Endothelial cell of umbilical vein (primary cell): ENCODE data around the gene TRAP1. TPM values are rescaled to one million over a fixed set of nuclear protein-coding genes. Genes with fewer than 3 reads are reported as not detected.

Experiments
- BruUV-seq: library from RNA; stranded (reverse); fragments of 400-500 nt; replicated peaks from 2 replicates; lab custom pipeline; 2021; lab: Mats Ljungman, UMichigan
- CTCF ChIA-PET: fragments of 300-600, 350-600 bp; sonication (Branson Sonifier 250); formaldehyde crosslinking; loops from one replicate; lab custom pipeline; 2021; ENCODE audit warnings: antibody characterized with exemption, inconsistent platforms; lab: Charles Lee
- POLR2A ChIA-PET: fragments of 300-600, 350-600 bp; sonication (Branson Sonifier 250); formaldehyde crosslinking; loops from one replicate; lab custom pipeline; 2021; ENCODE audit warnings: antibody characterized with exemption, inconsistent platforms; lab: Charles Lee
- DNase-seq: peaks from one replicate; pipeline ENCODE4 v3.0.0-alpha.2; 2011; ENCODE audit warnings: low read depth, low spot score
- FAIRE-seq: peaks from 2 replicates; lab custom pipeline; 2011; peaks lifted over from hg19 to GRCh38; lab: Jason Lieb, UNC
- H2AFZ ChIP-seq: 2 replicates; pipeline ENCODE4 v1.6.0; 2012; ENCODE audit warnings: low read depth, low read length, control low read depth, inconsistent platforms
- H3K27ac ChIP-seq: 2 replicates; pipeline ENCODE4 v1.5.1; 2011; ENCODE audit warnings: low read depth, mild to moderate bottlenecking, control low read depth, low read length, moderate library complexity; ENCODE audit not compliant: insufficient read depth
- H3K27me3 ChIP-seq, 2 experiments: 2 replicates each; pipeline versions ENCODE4 v1.6.0 to v1.6.1; 2011; ENCODE audit warnings: low read length in 2 of 2, mixed read lengths in 1 of 2; ENCODE audit not compliant: control insufficient read depth in 2 of 2, insufficient read depth in 2 of 2
- H3K36me3 ChIP-seq, 2 experiments: 2 replicates in 1 of 2; 3 replicates in 1 of 2; pipeline ENCODE4 v1.5.1; 2011; ENCODE audit warnings: low read length in 2 of 2, mild to moderate bottlenecking in 1 of 2, moderate library complexity in 1 of 2; ENCODE audit not compliant: control insufficient read depth in 2 of 2, insufficient read depth in 2 of 2; ENCODE audit errors: extremely low read depth in 1 of 2
- H3K4me1 ChIP-seq: 3 replicates; pipeline ENCODE4 v1.5.1; 2011; ENCODE audit warnings: mild to moderate bottlenecking, low read length; ENCODE audit not compliant: control insufficient read depth, insufficient read depth; ENCODE audit errors: extremely low read depth
- H3K4me2 ChIP-seq: 2 replicates; pipeline ENCODE4 v1.6.1; 2011; ENCODE audit warnings: low read length, control low read depth, mixed read lengths; ENCODE audit not compliant: insufficient read depth
- H3K4me3 ChIP-seq, 3 experiments: fragments of 200-600 bp in 1 of 3; sonication (generic), shearing (Covaris generic) in 1 of 3; replicated peaks in 1 of 3; 2 replicates each; pipeline ENCODE4 v1.5.1; 2011 to 2016; ENCODE audit warnings: control low read depth in 3 of 3, low read length in 3 of 3, mild to moderate bottlenecking in 2 of 3, inconsistent platforms in 1 of 3, low read depth in 1 of 3, moderate library complexity in 1 of 3; ENCODE audit not compliant: insufficient read depth in 1 of 3
- H3K79me2 ChIP-seq: 2 replicates; pipeline ENCODE4 v1.6.0; 2012; ENCODE audit warnings: low read length, inconsistent platforms; ENCODE audit not compliant: control insufficient read depth, insufficient read depth
- H3K9ac ChIP-seq: replicated peaks from 2 replicates; pipeline ENCODE3; 2011; ENCODE audit warnings: low read length, control low read depth; ENCODE audit not compliant: insufficient read depth; ENCODE audit errors: extremely low read depth
- H3K9me1 ChIP-seq: replicated peaks from 3 replicates; pipeline ENCODE4 v1.6.0; 2011; ENCODE audit warnings: mild to moderate bottlenecking, low read length; ENCODE audit not compliant: control insufficient read depth, insufficient read depth; ENCODE audit errors: extremely low read depth
- H3K9me3 ChIP-seq: replicated peaks from 2 replicates; pipeline ENCODE4 v1.5.1; 2012; ENCODE audit warnings: low read length, inconsistent platforms; ENCODE audit not compliant: control insufficient read depth, insufficient read depth
- H4K20me1 ChIP-seq: replicated peaks from 2 replicates; pipeline ENCODE3; 2011; ENCODE audit warnings: mild to moderate bottlenecking, low read length; ENCODE audit not compliant: control insufficient read depth, insufficient read depth; ENCODE audit errors: extremely low read depth
- EZH2 ChIP-seq: IDR thresholded peaks from 2 replicates; pipeline ENCODE4 v1.6.1; 2012; ENCODE audit warnings: borderline replicate concordance, low read depth, mild to moderate bottlenecking, moderate library complexity, low read length, inconsistent platforms; ENCODE audit not compliant: severe bottlenecking
- FOS ChIP-seq: IDR thresholded peaks from 2 replicates; pipeline ENCODE4 v1.6.1; 2011; ENCODE audit warnings: mild to moderate bottlenecking, low read length, moderate library complexity, borderline replicate concordance; ENCODE audit not compliant: insufficient read depth
- GATA2 ChIP-seq: IDR thresholded peaks from 2 replicates; pipeline ENCODE4 v1.7.0; 2011; ENCODE audit warnings: low read depth, mild to moderate bottlenecking, moderate library complexity, mixed read lengths, low read length; ENCODE audit not compliant: insufficient read length, insufficient read depth
- JUN ChIP-seq: IDR thresholded peaks from 2 replicates; pipeline ENCODE4 v1.6.1; 2011; ENCODE audit warnings: borderline replicate concordance, low read depth; ENCODE audit not compliant: insufficient read length, insufficient read depth
- MYC ChIP-seq: IDR thresholded peaks from one replicate; pipeline ENCODE4 v1.6.1; 2011; ENCODE audit warnings: mild to moderate bottlenecking, low read depth, low read length
- POLR2A ChIP-seq: IDR thresholded peaks from 2 replicates; pipeline ENCODE4 v1.6.1; 2012; ENCODE audit warnings: low read depth, mild to moderate bottlenecking, control low read depth, low read length
- POLR2AphosphoS5 ChIP-seq: IDR thresholded peaks from 2 replicates; pipeline ENCODE4 v1.6.1; 2012; ENCODE audit warnings: low read depth, mild to moderate bottlenecking, control low read depth, low read length, moderate library complexity; ENCODE audit not compliant: insufficient read depth
- dilution Hi-C: fragments of 300-500 bp; cut with MboI; formaldehyde crosslinking; loops from one replicate; pipeline ENCODE4 v1.15.0; 2019; ENCODE audit warnings: low sequenced_read_pairs; ENCODE audit not compliant: extremely low pct_ligation_motif_present
- intact Hi-C: fragments of 100-400 bp; cut with micrococcal nuclease; formaldehyde crosslinking; loops from one replicate; pipeline ENCODE4 v1.10.0; 2022
- polyA plus RNA-seq, 4 experiments: library from polyadenylated mRNA; depleted of rRNA in 3 of 4; stranded (reverse) in 3 of 4; unstranded in 1 of 4; fragments of >200 nt; gene quantifications; 2 replicates each; pipeline versions ENCODE4 v1.2.1 to v1.2.3, GENCODE V29; 2011 to 2012; ENCODE audit warnings: missing spikeins in 1 of 4
- total RNA-seq: library from RNA; stranded (reverse); gene quantifications from 2 replicates; pipeline ENCODE4 v1.2.3, GENCODE V29; 2021
- TF ChIP-seq, protein P1 (sequence below): IDR thresholded peaks from 2 replicates; pipeline ENCODE4 v1.6.1; 2011; ENCODE audit not compliant: insufficient read depth, insufficient read length
- TF ChIP-seq, protein P2 (sequence below), 2 donors: IDR thresholded peaks; 1 replicate in 1 of 2; 2 replicates in 1 of 2; pipeline ENCODE4 v1.5.1; 2011; ENCODE audit warnings: low read length in 2 of 2, mild to moderate bottlenecking in 2 of 2, moderate library complexity in 2 of 2, control low read depth in 1 of 2, inconsistent platforms in 1 of 2, low read depth in 1 of 2; ENCODE audit not compliant: insufficient read depth in 1 of 2; ENCODE audit errors: extremely low read depth in 1 of 2

The TRAP1 gene
- total and polyA plus RNA-seq, 2 donors (not counting 3 experiments of a cell fraction or from before 2014, with no cell fraction given) = 95.6 to 102 TPM

DNA sequence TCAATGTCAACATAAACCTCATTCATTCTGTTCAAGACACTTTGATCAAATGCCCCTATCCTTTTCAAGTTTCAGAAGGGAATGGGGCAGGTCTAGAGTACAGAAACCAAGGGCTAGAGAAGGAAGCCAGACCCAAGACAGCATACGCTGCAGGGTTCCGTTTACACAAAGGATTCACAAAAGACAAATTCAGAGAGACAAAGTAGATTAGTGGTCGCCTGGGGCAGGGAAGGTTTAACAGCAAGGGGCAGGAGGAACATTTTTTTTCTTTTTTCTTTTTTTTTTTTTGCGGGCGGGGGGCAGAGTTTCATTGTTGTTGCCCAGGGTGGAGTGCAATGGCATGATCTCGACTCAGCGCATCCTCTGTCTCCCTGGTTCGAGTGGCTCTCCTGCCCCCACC is 19.9 kb upstream of the TRAP1 start:
- H3K9ac ChIP-seq = no peak overlapping the region
- CTCF ChIA-PET = no interaction called here
- intact Hi-C loops = no loop called here
- FAIRE-seq (no peak), DNase-seq (no peak)
- POLR2A ChIA-PET = no interaction called here
- no peaks in the 10 kb centered on the region for H3K27me3 ChIP-seq
- peaks cover 11 to 55% of the 10 kb centered on the region in 2 experiments for H3K36me3 ChIP-seq
- H3K4me2 ChIP-seq = no peak overlapping the region
- H3K9me1 ChIP-seq = no peaks in the 10 kb centered on the region
- dilution Hi-C loops = no loop called here
- no peak overlapping the region for H3K4me3 ChIP-seq
- no peak overlapping the region for H3K27ac ChIP-seq
- H3K79me2 ChIP-seq = no peaks in the 10 kb centered on the region
- TF ChIP-seq, protein P1, sequence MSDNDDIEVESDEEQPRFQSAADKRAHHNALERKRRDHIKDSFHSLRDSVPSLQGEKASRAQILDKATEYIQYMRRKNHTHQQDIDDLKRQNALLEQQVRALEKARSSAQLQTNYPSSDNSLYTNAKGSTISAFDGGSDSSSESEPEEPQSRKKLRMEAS = no peak
- no peak for TF ChIP-seq EZH2
- TF ChIP-seq POLR2A = no peak
- TF ChIP-seq, protein P2, sequence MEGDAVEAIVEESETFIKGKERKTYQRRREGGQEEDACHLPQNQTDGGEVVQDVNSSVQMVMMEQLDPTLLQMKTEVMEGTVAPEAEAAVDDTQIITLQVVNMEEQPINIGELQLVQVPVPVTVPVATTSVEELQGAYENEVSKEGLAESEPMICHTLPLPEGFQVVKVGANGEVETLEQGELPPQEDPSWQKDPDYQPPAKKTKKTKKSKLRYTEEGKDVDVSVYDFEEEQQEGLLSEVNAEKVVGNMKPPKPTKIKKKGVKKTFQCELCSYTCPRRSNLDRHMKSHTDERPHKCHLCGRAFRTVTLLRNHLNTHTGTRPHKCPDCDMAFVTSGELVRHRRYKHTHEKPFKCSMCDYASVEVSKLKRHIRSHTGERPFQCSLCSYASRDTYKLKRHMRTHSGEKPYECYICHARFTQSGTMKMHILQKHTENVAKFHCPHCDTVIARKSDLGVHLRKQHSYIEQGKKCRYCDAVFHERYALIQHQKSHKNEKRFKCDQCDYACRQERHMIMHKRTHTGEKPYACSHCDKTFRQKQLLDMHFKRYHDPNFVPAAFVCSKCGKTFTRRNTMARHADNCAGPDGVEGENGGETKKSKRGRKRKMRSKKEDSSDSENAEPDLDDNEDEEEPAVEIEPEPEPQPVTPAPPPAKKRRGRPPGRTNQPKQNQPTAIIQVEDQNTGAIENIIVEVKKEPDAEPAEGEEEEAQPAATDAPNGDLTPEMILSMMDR (IDR thresholded peaks at IDR 0.05; ENCODE audit: extremely low read depth in 1 of 2, insufficient read depth in 1 of 2, low read depth in 1 of 2, low read length in 2 of 2) = no peak
- TF ChIP-seq MYC = no peak
- TF ChIP-seq FOS = no peak
- no peak for TF ChIP-seq POLR2AphosphoS5
- TF ChIP-seq GATA2 = no peak
- no peak for TF ChIP-seq JUN
- no peaks in the 10 kb centered on the region for H3K9me3 ChIP-seq
- no peak overlapping the region for H2AFZ ChIP-seq
- no peaks in the 10 kb centered on the region for H3K4me1 ChIP-seq
- H4K20me1 ChIP-seq = no peaks in the 10 kb centered on the region
- no TSS peak for BruUV-seq
